HL-60/S4 (cell line): ENCODE data around the gene TFCP2L1.
"Not testable (repeated sequence)": the region's sequence is repeated elsewhere in the genome, so short reads cannot be mapped to it uniquely, and the experiment has no call there.

Experiments
- in situ Hi-C: fragments of 300-500 bp; cut with MboI; formaldehyde crosslinking; loops from 2 replicates; pipeline ENCODE4 v1.14.3; 2022; ENCODE audit warnings: low sequenced_read_pairs

Gene TFCP2L1

DNA sequence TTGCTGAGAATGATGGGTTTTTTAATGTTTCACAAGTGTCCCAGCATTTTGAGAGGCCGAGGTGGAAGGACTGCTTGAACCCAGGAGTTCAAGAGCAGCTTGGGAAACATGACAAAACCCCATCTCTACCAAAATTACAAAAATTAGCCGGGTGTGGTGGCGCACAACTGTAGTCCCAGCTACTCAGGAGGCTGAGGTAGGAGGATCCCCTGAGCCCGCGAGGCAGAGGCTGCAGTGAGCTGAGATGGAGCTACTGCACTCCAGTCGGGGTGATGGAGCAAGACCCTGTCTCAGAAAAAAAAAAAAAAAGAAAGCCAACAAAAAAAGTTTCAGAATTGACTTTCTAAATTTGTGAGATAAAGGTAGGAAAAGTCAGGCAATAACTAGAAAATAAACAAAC, 8.7 kb downstream of the TFCP2L1 start:
- in situ Hi-C loops = no loop called here

- in situ Hi-C loops = no loop called here
Observed at GRCh38 chr2:121273116-121273515, 11.9 kb downstream of the TFCP2L1 start.

- in situ Hi-C loops = no loop called here
Observed at GRCh38 chr2:121272596-121272995, 12.4 kb downstream of the TFCP2L1 start.

DNA sequence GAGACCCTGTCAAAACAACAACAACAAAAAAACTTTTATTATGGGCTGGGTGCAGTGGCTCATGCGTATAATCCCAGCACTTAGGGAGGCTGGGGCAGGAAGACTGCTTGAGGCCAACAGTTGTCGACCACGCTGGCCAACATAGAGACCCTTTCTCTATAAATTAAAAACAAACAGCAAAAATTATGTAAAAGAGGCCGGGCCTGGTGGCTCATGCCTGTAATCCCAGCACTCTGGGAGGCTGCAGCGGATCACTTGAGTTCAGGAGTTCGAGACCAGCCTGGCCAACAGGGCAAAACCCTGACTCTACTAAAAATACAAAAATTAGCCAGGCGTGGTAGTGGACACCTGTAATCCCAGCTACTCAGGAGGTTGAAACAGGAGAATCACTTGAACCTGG, 15.6 kb downstream of the TFCP2L1 start:
- in situ Hi-C loops = not testable (repeated sequence)

DNA sequence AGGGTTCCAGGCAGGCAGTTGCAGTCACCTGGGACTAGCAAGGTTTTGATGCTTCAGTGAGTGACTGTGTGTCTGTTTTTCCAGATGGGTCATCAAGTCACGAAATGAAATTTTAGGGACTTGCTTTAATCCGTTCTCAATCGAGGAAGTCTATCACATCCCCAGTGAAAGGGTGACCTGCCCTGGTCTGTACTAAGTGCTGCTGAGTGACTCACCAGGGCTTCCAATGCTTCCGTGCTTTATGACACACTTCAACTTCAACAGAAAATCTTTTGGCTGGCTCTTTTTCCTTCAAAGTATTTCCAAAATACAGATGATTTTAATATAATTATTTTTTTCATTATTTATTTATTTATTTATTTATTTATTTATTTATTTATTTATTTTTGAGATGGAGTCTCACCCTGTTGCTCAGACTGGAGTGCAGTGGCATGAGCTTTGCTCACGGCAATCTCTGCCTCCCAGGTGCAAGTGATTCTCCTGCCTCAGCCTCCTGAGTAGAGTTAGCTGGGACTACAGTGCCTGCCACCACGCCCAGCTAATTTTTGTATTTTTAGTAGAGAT, 18.4 kb downstream of the TFCP2L1 start:
- in situ Hi-C loops = no loop called here

DNA sequence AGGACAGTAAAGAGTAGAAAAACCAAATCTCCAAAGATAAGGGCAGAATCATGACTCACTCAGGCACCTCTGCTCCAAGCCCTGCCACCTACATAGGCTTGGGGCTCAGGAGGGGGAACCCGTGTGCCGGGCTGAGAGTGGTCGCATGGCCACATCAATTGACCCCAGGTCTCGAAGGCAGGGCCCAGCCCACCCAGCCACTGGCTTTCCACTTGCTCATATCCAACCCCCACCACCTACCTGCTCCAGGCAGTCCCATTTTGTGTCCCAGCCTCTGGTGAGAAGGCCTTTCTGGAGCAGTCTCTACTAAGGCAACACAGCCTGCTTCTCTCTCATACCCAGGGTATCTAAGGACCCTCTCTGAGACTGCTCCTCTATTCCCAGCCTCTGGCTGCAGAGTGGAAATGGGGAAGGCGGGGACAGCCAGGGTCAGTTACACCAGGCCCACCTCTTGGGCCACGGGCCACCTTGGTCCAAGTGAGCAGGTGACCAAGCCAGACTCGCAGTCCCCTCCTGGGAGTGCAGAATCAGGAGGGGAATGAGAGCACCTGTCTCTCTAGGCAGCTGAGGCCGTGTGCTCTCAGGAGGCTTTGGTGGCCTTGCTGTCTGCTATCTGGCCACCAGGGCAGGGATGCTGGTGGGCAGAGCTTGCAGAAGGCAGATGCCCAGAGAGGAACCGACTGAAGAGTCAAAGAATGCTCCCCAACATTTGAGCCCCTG, 20.8 kb downstream of the TFCP2L1 start:
- in situ Hi-C loops = no loop called here

- in situ Hi-C loops = no loop called here
Observed at GRCh38 chr2:121260370-121261154, 24.4 kb downstream of the TFCP2L1 start.

- in situ Hi-C loops = no loop called here
Observed at GRCh38 chr2:121258051-121258450, 27.0 kb downstream of the TFCP2L1 start.

DNA sequence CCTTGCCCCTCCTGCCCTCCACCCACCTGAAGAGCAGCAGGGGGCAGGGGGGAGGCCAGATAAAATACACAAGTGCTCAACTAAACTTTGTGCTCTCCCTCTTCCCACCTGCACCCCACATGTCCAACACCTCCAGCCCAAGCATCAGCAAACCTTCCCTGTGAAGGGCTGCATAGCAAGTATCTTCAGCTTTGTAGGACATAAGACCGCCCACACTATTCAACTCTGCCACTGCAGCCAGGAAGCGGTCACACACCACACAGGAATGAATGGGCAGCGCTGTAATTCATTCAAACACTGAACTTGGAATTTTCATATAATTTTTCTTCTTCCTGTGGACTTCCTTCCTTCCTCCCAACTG, 27.5 kb downstream of the TFCP2L1 start:
- in situ Hi-C loops = no loop called here

DNA sequence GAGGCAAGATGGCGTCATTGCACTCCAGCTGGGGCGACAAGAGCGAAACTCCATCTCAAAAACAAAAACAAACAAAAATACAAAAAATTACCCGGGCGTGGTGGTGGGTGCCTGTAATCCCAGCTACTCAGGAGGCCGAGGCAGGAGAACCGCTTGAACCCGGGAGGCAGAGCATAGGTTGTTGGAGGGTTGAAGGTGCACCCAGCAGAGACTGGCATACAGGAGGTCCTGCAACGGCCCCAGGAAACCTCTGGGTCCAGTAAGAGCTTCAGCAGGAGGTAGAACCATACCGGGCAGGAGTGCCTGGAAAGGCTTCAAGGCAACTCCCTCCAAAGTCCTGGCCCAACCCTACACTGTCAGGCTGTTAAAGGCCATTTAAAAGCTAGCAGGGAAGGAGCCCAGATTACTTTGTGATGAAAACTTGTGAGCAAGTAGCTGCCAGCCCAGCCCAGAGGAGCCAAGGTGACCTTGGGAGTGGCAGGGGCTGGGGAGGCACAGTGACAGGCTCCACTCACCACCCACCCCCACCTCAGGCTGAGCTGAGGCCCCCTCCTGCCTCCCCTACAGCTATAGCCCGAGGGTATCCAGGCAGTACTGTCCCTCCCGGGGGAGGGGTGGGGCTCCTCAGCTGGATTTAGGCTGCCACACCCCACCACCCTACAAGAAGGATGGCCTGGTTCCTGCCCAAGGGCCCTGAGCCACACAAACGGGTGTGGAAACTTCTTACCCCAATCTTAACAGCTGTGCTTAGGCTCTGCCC, 28.1 kb downstream of the TFCP2L1 start:
- in situ Hi-C loops = no loop called here

DNA sequence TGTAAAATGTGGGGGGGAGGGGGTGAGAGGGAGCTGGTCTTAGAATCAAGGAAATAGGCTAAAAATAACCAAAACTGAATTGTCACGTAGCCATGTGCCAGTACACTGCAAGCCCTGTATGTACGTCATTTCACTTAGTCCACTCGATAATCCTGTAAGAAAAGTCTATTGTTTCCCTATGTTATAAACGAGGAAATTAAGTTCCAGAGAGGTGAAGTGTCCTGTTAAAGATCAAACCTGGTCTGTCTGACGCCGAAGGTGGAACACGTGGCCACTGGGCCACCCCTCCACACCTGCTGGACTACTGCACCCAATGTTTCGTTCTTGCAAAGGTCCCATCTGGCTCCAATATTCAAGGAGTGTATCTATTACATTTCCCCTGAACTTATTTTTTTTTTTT, 29.6 kb downstream of the TFCP2L1 start:
- in situ Hi-C loops = no loop called here

- in situ Hi-C loops = no loop called here
Observed at GRCh38 chr2:121254748-121255147, 30.3 kb downstream of the TFCP2L1 start.

DNA sequence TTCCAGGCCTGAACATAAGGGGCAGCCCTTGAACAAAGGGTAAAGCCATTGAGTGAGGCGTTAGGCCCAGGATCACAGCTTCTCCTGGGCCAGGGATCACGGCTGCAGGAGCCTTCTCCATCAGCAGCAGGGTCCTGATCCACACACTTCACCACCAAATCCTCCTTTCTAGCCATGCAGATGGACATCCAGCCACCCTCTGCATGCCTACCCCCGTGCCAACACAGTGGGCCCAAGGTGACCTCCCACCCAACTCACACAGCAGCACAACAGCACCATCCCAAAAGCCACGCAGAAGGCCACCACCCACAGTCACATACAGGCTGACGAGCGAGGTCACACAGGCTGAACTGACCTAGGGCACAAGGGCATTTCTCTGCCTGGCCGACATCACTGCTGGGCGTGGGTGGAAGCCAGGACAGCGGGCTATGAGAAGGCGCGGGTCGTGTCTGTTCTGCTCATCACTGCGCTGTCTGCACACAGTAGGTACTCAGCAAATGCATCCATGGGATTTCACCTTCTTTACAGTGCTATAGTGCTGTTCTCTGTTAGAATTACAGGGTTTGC, 31.2 kb downstream of the TFCP2L1 start:
- in situ Hi-C loops = no loop called here

GRCh38 chr2:121253021-121253673, 31.9 kb downstream of the TFCP2L1 start:
- in situ Hi-C loops = no loop called here

GRCh38 chr2:121251497-121251896, 33.5 kb downstream of the TFCP2L1 start:
- in situ Hi-C loops = no loop called here

DNA sequence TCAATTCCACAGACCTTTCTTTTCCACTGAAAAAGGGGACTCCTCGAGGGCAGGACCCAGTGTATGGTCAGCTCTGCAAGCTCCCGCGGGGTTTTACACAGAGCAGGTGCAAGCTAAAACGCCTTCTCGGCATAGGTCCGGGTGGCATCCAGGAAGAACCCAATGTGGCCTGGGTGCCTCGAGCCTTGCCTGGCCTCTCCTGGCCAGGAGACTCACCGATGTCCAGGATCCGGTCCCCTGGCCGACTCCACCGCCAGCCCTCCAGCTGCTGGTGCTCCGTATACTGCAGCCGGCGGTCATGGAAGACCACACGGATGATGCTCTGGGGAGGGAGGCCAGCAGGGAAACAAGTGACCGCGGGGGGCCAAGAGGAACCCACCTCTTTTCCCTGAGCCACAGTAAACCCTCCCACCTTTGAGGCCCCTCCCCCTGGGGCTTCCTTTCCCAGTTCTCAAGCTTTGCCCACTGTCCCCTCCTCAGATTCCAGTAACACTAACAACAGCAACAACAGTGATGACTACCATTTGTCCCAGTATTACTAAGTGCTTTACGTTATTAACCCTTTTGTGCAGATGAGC, 36.1 kb downstream of the TFCP2L1 start:
- in situ Hi-C loops = no loop called here

DNA sequence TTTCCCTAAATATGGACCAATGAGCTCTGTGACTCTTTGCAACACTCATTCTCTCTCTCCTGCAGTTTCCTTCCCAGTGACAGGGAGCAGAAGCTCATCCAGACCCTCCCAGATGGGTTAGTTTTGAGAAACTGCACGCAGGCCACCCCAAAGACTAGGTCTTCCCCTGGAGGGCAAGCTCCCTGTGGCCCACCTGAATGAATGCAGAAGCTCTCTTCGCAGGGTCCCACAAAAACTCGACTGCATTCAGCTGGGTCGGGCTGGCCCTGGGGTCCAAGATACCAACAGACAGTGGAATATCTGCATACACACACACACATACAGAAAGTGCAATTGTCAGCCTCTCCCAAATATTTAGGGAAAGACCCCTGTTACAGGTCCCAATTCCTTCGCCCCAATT, 37.0 kb downstream of the TFCP2L1 start:
- in situ Hi-C loops = no loop called here

DNA sequence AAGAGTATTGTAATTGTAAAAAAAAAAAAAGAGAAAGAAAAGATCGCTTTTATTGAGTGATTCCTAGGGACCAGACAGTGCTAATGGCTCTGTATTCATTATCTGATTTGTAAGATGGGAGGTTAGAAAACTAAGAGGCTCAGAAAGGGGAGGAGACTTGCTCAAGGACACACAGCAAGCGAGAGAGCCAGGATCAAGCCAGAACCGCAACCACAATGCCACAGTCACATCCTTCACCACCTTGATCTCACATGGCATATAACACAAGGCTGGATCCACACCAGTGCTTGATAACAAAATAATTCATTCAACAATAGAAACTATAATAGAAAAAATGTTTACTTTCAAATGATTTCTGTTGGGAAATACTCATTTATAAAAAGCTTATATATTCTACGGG, 37.5 kb downstream of the TFCP2L1 start:
- in situ Hi-C loops = no loop called here

GRCh38 chr2:121246704-121247255, 38.2 kb downstream of the TFCP2L1 start:
- in situ Hi-C loops = no loop called here

GRCh38 chr2:121245913-121246312, 39.1 kb downstream of the TFCP2L1 start:
- in situ Hi-C loops = no loop called here
